PFSK-1 (cell line): ENCODE data around the gene NCSTN.

ENCODE experiments used
- POLR2AphosphoS5 ChIP-seq: IDR thresholded peaks from 2 replicates; pipeline ENCODE4 v1.6.1; 2012; ENCODE audit warnings: low read depth, mild to moderate bottlenecking, control low read depth, low read length, moderate library complexity
- SIN3A ChIP-seq: IDR thresholded peaks from 2 replicates; pipeline ENCODE4 v1.6.1; 2012; ENCODE audit warnings: mild to moderate bottlenecking, low read length, moderate library complexity, borderline replicate concordance; ENCODE audit not compliant: insufficient read depth
- TAF1 ChIP-seq: IDR thresholded peaks from 2 replicates; pipeline ENCODE4 v1.6.1; 2012; ENCODE audit warnings: low read length, control low read depth, borderline replicate concordance; ENCODE audit not compliant: insufficient read depth
- TF ChIP-seq, protein P1 (sequence below), 2 experiments: IDR thresholded peaks; 2 replicates each; pipeline versions ENCODE4 v1.6.1 to v1.8.0; 2011 to 2012; ENCODE audit warnings: low read depth in 2 of 2, low read length in 2 of 2, control low read depth in 1 of 2, inconsistent platforms in 1 of 2, mild to moderate bottlenecking in 1 of 2, moderate library complexity in 1 of 2; ENCODE audit not compliant: insufficient read depth in 1 of 2

DNA sequence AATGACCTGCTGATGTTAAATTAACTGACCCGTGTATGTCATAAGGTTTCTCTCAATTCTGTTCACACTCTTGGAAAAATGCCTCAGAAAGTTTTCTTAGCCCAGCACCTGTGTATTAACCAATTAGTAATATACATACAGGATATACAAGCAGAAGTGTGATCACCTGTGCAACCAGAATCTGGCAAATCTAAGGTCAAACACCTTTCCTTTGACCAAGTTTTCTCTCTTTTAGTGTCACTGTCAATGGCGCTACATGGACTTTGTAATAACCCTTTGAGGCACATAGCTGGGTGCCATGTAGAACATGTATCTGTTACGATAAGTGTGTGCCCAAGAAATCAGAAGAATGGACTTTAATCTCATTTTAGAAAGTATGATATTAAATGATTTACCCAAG is 1.1 kb downstream of the NCSTN start:
- TF ChIP-seq SIN3A (no peak), POLR2AphosphoS5 (no peak), TAF1 (no peak)
- TF ChIP-seq, protein P1, sequence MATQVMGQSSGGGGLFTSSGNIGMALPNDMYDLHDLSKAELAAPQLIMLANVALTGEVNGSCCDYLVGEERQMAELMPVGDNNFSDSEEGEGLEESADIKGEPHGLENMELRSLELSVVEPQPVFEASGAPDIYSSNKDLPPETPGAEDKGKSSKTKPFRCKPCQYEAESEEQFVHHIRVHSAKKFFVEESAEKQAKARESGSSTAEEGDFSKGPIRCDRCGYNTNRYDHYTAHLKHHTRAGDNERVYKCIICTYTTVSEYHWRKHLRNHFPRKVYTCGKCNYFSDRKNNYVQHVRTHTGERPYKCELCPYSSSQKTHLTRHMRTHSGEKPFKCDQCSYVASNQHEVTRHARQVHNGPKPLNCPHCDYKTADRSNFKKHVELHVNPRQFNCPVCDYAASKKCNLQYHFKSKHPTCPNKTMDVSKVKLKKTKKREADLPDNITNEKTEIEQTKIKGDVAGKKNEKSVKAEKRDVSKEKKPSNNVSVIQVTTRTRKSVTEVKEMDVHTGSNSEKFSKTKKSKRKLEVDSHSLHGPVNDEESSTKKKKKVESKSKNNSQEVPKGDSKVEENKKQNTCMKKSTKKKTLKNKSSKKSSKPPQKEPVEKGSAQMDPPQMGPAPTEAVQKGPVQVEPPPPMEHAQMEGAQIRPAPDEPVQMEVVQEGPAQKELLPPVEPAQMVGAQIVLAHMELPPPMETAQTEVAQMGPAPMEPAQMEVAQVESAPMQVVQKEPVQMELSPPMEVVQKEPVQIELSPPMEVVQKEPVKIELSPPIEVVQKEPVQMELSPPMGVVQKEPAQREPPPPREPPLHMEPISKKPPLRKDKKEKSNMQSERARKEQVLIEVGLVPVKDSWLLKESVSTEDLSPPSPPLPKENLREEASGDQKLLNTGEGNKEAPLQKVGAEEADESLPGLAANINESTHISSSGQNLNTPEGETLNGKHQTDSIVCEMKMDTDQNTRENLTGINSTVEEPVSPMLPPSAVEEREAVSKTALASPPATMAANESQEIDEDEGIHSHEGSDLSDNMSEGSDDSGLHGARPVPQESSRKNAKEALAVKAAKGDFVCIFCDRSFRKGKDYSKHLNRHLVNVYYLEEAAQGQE (IDR thresholded peaks at IDR 0.05; ENCODE audit: insufficient read depth in 1 of 2, low read depth in 2 of 2, low read length in 2 of 2) = no peak
